ENCODE measurements around the gene SEC11A.
"Not testable (repeated sequence)": the region's sequence is repeated elsewhere in the genome, so short reads cannot be mapped to it uniquely, and the experiment has no call there.

- not testable (repeated sequence) for TF ChIP-seq EZH2 (IDR thresholded peaks at IDR 0.05); POLR2AphosphoS5 (IDR thresholded peaks at IDR 0.05; ENCODE audit: borderline replicate concordance, low read depth, low read length); FOXP2 (optimal IDR thresholded peaks at IDR 0.05; ENCODE audit: control extremely low read depth, extremely low read length, insufficient read depth)
Measured at GRCh38 chr15:84642640-84643039, 73.3 kb downstream of the SEC11A start.
